OCI-LY1 (cell line): ENCODE results near the gene AGAP2.
A peak's percentile ranks its signal among the peaks of the same experiment; 100 is the strongest.

Experiments used
- H2AFZ ChIP-seq: fragments of 200-600 bp; sonication (generic), shearing (Covaris generic); 2 replicates; pipeline ENCODE4 v1.6.0; 2014; ENCODE audit warnings: antibody characterized with exemption, mild to moderate bottlenecking, low read length
- H3F3A ChIP-seq: fragments of 200-600 bp; sonication (generic), shearing (Covaris generic); 2 replicates; pipeline ENCODE4 v1.6.0; 2014; ENCODE audit warnings: mild to moderate bottlenecking, antibody characterized with exemption, low read length, moderate library complexity; ENCODE audit not compliant: insufficient read depth
- H3K27ac ChIP-seq: fragments of 200-600 bp; sonication (generic); 2 replicates; pipeline ENCODE4 v1.5.1; 2014; ENCODE audit warnings: low read length, mixed run types, mild to moderate bottlenecking, low read depth; ENCODE audit not compliant: poor library complexity, severe bottlenecking
- H3K27me3 ChIP-seq: fragments of 200-600 bp; sonication (generic); 2 replicates; pipeline ENCODE4 v1.6.0; 2014; ENCODE audit warnings: antibody characterized with exemption, mild to moderate bottlenecking, low read length, moderate library complexity; ENCODE audit not compliant: insufficient read depth
- H3K36me3 ChIP-seq: fragments of 200-600 bp; sonication (generic); 2 replicates; pipeline ENCODE4 v1.6.1; 2014; ENCODE audit warnings: mild to moderate bottlenecking, antibody characterized with exemption, low read length, moderate library complexity, mixed read lengths; ENCODE audit not compliant: insufficient read depth
- H3K4me1 ChIP-seq: fragments of 200-600 bp; sonication (generic); 2 replicates; pipeline ENCODE4 v1.5.1; 2014; ENCODE audit warnings: mild to moderate bottlenecking, low read length, moderate library complexity; ENCODE audit not compliant: insufficient read depth, severe bottlenecking
- H3K4me2 ChIP-seq: fragments of 200-600 bp; sonication (generic), shearing (Covaris generic); 2 replicates; pipeline ENCODE4 v1.6.1; 2014; ENCODE audit warnings: low read length
- H3K4me3 ChIP-seq: fragments of 200-600 bp; sonication (generic); 2 replicates; pipeline ENCODE4 v1.5.1; 2014; ENCODE audit warnings: low read length, low read depth, mild to moderate bottlenecking, mixed read lengths; ENCODE audit not compliant: poor library complexity, severe bottlenecking
- H3K79me2 ChIP-seq: fragments of 200-600 bp; shearing (Covaris generic); 2 replicates; pipeline ENCODE4 v1.6.1; 2016; ENCODE audit warnings: mixed run types, low read length, mixed read lengths; ENCODE audit not compliant: insufficient read depth
- H3K9ac ChIP-seq: fragments of 200-600 bp; sonication (generic), shearing (Covaris generic); 2 replicates; pipeline ENCODE4 v1.6.1; 2014; ENCODE audit warnings: mild to moderate bottlenecking, low read length, mixed read lengths
- H3K9me2 ChIP-seq: fragments of 200-600 bp; sonication (generic), shearing (Covaris generic); 2 replicates; pipeline ENCODE4 v1.6.1; 2014; ENCODE audit warnings: low read depth, mild to moderate bottlenecking, low read length, mixed read lengths
- H3K9me3 ChIP-seq: fragments of 200-600 bp; shearing (Covaris generic); 2 replicates; pipeline ENCODE4 v1.6.1; 2014; ENCODE audit warnings: low read length, mixed read lengths
- H4K20me1 ChIP-seq: fragments of 200-600 bp; sonication (generic), shearing (Covaris generic); 2 replicates; pipeline ENCODE4 v1.6.0; 2016; ENCODE audit warnings: mild to moderate bottlenecking, low read length; ENCODE audit not compliant: insufficient read depth
- CTCF ChIP-seq: fragments of 200-600 bp; sonication (generic), shearing (Covaris generic); IDR thresholded peaks from 2 replicates; pipeline ENCODE4 v1.5.1; 2017; ENCODE audit warnings: mild to moderate bottlenecking, antibody characterized with exemption, low read length, moderate library complexity, mixed read lengths
- EZH2 ChIP-seq: fragments of 200-600 bp; sonication (generic), shearing (Covaris generic); IDR thresholded peaks from 2 replicates; pipeline ENCODE4 v1.8.0; 2017; ENCODE audit warnings: borderline replicate concordance, mixed run types, mild to moderate bottlenecking, antibody characterized with exemption, low read length, moderate library complexity, mixed read lengths

AGAP2 gene

GRCh38 chr12:57739914-57740538 is 1.5 kb upstream of the AGAP2 start:
- H2AFZ ChIP-seq: no peak overlapping the region
- no peaks in the 10 kb centered on the region for H3K27me3 ChIP-seq
- H3K36me3 ChIP-seq: no peaks in the 10 kb centered on the region
- H3K9me2 ChIP-seq: no peaks in the 10 kb centered on the region
- H3K4me2 ChIP-seq: peak overlapping the region; percentile 82; the same call in 1 of the 2 replicates
- no peaks in the 10 kb centered on the region for H3F3A ChIP-seq
- TF ChIP-seq CTCF (no peak), EZH2 (no peak)
- H3K4me1 ChIP-seq: peaks cover 43% of the 10 kb centered on the region
- H3K9me3 ChIP-seq: no peaks in the 10 kb centered on the region
- H3K4me3 ChIP-seq: no peak overlapping the region
- no peaks in the 10 kb centered on the region for H3K79me2 ChIP-seq
- no peak overlapping the region for H3K27ac ChIP-seq
- no peaks in the 10 kb centered on the region for H4K20me1 ChIP-seq
- no peak overlapping the region for H3K9ac ChIP-seq

GRCh38 chr12:57739387-57739786 is 845 bp upstream of the AGAP2 start:
- TF ChIP-seq CTCF: no peak
- no peak for TF ChIP-seq EZH2
- peaks cover 43% of the 10 kb centered on the region for H3K4me1 ChIP-seq
- peak overlapping the region; percentile 15; the same call in 1 of the 2 replicates for H3K4me2 ChIP-seq
- H3K9ac ChIP-seq: no peak overlapping the region
- H3K4me3 ChIP-seq: no peak overlapping the region
- no peaks in the 10 kb centered on the region for H3K27me3 ChIP-seq
- H3F3A ChIP-seq: no peaks in the 10 kb centered on the region
- no peaks in the 10 kb centered on the region for H4K20me1 ChIP-seq
- H3K9me3 ChIP-seq: no peaks in the 10 kb centered on the region
- H3K9me2 ChIP-seq: no peaks in the 10 kb centered on the region
- H3K79me2 ChIP-seq: no peaks in the 10 kb centered on the region
- no peak overlapping the region for H2AFZ ChIP-seq
- no peak overlapping the region for H3K27ac ChIP-seq
- H3K36me3 ChIP-seq: peaks cover 6% of the 10 kb centered on the region; the same call in 1 of the 2 replicates

- Histone ChIP-seq H3K4me3 (no peak overlapping the region), H3K27me3 (no peaks in the 10 kb centered on the region), H3K27ac (no peak overlapping the region), H3K9me2 (no peaks in the 10 kb centered on the region), H3K4me1 (peaks cover 34% of the 10 kb centered on the region), H3K36me3 (peaks cover 9% of the 10 kb centered on the region; the same call in 1 of the 2 replicates), H4K20me1 (no peaks in the 10 kb centered on the region), H3F3A (no peaks in the 10 kb centered on the region), H3K79me2 (no peaks in the 10 kb centered on the region), H3K9me3 (no peaks in the 10 kb centered on the region), H2AFZ (no peak overlapping the region), H3K4me2 (no peak overlapping the region), H3K9ac (no peak overlapping the region)
- no peak for TF ChIP-seq CTCF
- TF ChIP-seq EZH2: no peak
These were observed 778 bp downstream of the AGAP2 start for GRCh38 chr12:57737467-57738460.
